ENCODE measurements around the gene ADORA1.

ADORA1 gene

DNA sequence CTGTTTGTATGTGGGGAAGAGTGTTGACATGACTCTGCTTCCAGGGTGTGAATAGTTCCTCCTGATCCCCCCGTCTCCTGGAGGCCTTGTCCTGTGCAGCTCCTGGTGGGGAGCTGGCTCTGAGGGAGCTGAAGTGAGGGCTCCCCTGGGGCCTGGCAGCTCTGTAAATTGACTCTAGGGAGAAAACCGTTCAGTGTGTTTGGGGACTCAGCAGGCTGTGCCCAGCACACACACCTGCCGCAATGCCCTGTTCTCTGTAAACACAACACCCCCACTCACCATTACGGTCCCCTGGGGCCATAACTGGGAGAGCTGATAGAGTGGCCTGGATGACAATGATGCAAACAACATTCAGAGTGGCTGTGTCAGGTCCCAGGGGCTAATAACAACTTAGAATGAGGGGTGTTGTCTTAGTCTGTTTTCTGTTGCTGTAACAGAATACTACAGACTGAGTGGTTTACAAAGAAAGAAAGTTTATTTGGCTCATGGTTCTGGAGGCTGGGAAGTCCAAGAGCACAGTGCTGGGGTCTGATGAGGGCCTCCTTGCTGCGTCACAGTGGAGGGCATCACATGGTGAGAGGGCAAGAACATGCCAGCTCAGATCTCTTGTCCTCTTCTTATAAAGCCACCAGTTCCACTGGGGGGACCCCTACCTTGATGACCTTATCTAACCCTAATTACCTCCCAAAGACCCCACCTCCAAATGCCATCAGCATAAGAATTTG lies 15.3 kb downstream of the ADORA1 start:
- no peak for DNase-seq (ENCODE audit: low read depth)

DNA sequence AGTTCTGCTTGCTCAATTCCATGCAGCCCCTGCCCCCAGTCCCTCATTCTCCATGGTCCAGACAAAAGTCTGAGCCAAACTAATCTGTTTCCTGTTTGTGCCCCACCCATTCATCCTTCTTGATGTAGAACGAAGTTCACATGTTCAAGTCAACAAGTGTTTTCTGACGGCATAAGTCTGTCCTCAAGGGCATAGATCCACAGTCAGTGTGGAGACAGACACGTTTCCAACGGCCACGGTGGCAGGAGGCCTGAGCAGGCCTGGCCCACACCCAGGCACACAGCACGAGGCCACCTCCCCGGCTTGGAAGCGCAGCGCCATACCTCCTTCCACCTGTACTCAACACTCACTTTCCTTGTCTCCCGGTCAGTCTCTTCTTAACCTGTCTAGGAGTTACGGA lies 16.1 kb downstream of the ADORA1 start:
- DNase-seq (ENCODE audit: low read depth), result no peak

DNA sequence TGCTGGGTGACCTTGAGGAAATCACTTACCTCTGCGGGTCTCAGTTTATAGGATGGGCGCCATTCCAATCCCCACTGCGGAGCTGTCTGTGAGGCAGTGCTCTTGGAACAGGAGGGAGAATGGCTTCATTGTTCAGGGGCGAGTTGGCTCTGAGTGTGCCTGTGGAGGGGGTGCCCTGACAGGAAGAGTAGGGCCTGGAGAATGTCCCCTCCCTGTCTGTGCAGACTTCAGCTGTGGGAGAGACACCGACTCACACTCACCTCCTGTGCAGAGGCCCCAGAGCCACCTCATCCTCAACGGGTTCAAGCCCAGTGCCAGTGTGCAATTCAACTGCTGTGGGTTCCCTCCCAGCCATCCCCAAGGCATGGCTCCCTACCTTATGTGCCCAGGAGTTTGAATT lies 17.1 kb downstream of the ADORA1 start:
- DNase-seq (ENCODE audit: low read depth), result no peak

DNA sequence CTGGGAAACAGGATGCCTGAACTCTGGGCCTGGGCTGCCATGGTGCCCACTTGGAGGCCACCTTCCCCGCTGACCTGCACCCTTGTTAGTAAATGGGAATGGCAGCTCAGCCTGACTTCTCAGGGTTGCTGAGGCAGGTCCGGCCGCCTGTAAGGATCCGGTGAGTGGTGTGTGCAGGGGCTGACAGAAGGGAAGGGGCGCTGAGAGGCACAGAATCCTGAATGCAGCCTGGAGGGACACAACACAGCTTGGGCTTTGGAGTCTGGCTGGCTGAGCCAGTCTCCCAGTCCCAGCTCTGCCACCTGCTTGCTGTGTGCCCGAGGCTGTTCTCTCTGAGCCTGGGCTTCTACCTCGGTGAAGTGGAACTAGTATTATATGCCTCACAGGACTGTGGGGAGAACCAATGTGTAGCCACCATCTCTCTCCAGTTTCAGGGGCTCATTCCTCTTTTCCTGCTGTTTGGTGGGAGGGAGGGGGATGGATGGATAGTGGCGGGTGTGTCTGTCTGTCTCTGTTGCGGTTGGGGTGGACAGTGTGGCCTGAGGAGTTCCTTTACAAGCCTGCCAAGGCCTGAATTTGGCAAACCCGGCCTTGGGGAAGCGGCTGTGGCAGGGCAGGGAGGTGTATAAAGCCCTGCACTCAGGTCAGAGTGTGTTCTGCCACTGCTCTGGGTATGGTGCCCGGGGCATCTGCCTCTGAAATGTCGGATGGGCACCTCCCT lies 18.0 kb downstream of the ADORA1 start:
- DNase-seq (ENCODE audit: low read depth), result no peak

- no peak for DNase-seq (ENCODE audit: low read depth)
Observed at GRCh38 chr1:203146042-203146369, 18.5 kb downstream of the ADORA1 start.

DNA sequence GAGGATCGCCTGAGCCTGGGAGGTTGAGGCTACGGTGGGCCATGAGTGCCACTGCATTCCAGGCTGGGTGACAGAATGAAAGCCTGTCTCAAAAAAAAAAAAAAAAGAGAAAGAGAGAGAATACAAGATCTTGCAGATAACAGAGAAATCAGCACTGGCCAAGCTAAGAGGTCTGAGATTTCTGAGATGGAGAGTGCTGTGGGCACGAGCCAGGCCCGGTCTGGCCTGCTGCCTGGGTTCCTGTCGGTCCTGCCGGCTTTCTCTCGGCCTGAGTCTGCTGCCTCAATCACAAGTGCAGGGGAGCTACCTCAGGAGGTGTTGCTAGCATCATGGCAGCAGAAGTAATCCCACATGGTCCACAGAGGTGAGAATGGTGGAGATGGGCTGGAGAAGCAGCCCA lies 19.0 kb downstream of the ADORA1 start:
- no peak for DNase-seq (ENCODE audit: low read depth)

DNA sequence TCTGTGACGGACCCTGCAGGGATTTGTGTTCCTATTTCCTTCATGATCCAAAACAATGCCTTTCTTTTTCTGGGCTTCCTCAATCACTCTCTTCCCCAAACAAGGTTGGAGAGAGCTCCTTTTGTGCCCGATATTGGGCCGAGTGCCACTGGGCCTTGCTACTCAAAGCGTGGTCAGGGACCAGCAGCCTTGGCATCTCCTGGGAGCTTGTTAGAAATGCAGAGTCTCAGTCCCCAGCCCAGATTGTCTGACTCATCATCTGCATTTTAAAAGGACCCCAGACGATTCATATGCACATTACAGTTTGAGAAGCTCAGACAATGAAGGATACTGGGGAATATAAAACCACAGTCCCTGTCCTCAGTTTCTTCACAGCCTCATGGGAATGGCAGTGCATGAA lies 19.9 kb downstream of the ADORA1 start:
- no peak for DNase-seq (ENCODE audit: low read depth)

GRCh38 chr1:203148127-203148526 lies 20.6 kb downstream of the ADORA1 start:
- no peak for DNase-seq (ENCODE audit: low read depth)

- no peak for DNase-seq (ENCODE audit: low read depth)
Observed at GRCh38 chr1:203148579-203148978, 21.1 kb downstream of the ADORA1 start.

DNA sequence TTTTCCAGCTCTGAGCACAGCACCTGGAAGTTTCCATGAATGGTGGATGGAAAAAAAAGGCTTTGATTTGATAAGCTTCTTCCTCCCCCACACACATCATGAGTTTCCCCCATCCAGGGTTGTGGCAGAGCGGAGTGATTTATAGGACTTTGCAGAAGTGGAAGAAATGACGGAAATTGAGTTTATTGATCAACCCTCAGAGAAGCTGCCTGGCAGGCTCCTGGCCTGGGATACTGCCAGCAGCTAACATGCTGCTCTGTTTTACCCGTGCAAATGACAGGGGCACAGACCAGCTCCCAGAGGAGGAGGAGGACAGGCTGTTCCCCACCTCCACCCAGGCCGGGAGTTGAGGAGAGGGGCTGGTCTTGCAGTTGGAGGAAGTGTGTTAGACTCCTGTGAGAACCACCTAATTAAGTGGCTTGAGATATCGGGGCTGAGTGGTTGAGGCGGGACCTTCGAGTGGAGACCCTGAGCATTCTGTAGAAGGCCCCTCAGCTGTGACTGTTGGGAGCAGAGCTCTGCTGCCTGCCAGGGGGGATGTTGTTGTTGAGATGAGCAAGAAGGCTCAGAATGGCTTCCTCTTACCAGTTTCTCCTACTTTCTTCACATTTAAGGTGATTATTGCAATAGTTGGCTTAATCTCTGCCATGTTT lies 21.8 kb downstream of the ADORA1 start:
- DNase-seq (ENCODE audit: low read depth), result no peak

DNA sequence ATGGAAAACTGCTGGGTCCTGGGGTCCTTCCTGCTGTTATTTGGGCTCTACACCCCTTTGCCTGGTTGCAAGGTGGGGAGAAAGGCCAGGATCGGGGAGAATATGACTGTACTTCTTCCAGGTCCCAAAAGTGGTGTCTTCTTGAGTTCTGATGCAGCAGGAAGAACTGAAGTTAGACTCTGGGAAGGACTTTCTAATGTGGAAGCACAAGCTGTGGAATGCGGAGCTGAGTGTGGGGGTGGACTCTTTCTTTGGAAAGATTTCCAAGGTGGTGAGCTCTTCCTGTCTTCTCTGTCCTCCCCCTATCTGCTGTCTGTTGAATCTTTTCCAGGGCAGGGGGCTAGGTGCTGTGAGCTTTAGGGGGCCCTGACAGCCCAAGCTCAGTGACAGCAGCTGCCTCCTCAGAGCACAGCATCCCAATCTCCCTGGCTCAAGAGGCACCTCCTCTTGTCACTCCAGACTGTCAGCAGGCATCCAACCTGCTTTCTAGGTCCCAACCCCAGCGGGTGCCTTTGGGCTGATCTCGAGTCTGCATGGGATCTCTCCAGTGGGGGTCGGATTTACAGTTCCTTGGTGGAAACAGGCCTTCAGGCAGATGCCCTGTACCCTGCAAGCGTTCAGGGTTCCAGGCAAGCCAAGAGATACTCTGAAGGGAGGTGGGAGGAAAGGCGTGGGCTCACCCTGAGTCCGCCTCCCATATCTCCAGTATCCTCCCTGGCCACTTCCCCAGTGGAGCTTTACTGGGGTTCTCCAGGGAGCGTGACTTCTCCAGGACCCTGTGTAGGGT lies 23.2 kb downstream of the ADORA1 start:
- DNase-seq (ENCODE audit: low read depth), result no peak

- no peak for DNase-seq (ENCODE audit: low read depth)
Observed at GRCh38 chr1:203151362-203152157, 24.0 kb downstream of the ADORA1 start.

DNA sequence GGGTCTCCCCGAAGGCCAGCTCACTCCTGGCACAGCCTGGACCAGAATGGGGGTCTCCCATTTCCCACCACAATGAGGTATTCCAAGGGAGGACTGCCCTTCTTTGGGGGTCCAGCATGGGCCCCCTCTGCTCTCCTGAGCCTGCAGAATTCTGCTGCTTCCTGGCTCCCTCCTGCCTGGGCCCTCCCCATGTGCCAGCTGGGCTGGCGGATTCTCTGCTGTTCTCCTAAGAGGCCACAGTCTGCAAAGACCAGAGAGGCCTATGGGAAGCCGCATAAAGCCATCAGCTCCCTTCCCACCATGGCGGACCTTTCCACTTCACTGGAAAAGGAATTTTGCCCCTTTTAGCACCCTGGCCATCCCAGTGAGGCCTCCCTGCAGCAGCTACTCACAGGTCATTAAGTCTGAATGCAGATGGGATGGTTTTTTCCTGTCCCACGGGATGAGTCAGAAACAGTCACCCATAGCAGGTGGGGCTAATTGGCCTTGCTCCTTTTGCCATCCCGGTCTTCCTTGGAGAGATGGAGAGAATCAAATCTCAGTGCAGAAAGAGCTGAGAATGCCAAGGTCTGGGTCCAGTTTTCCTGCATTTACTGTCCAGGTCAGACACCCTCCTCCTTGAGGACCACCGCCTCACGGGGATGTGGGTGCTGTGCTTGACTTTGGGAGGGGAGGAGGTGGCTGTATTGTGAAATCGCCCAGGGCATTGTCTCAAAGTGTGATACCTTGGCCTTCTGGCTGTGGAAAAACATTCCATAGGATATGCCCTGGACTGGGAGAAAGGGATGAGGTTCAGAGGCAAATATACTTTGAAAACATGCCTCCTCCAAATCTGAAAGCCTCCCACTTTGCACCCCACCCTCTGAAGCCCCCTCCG lies 24.9 kb downstream of the ADORA1 start:
- no peak for DNase-seq (ENCODE audit: low read depth)

- DNase-seq (ENCODE audit: low read depth), result no peak
Observed at GRCh38 chr1:203153051-203153988, 25.8 kb downstream of the ADORA1 start.

- DNase-seq (ENCODE audit: low read depth), result no peak
Observed at GRCh38 chr1:203153989-203154821, 26.7 kb downstream of the ADORA1 start.

DNA sequence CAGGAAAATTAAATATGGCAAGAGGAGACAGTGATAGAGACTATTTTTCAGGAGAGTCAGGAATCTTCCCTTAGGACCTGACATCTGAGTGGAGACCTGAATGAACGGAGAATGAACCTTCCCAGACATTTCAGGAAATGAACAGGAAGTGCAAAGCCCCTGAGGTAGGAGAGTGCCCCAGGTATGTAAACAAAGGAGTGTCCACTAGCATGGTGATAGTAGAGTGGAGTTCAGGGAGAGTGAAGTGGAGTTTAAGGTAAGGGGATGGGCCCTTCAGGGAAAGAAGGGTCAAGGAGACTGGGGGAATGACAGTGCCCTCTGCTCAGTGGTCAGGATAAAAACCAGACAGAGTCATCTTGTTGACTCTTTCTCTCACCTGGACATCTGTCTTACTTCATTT lies 28.8 kb downstream of the ADORA1 start:
- no peak for DNase-seq (ENCODE audit: low read depth)

DNA sequence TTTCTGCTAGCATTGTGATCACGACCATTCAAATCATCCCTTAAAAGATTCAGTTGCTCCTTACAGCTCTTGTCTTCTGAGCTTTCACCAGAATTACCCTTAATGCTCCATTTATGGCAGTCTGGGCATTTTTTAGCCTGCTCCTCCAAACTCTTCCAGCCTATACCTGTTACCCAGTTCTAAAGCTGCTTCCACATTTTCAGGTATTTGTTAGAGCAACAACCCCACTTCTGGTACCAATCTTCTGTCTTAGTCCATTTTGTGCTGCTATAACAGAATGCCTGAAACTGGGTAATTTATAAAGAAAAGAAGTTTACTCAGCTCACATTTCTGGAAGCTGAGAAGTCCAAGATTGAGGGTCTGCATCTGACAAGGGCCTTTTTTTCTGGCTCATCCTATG lies 30.9 kb downstream of the ADORA1 start:
- no peak for DNase-seq (ENCODE audit: low read depth)

GRCh38 chr1:203158960-203159665 lies 31.6 kb downstream of the ADORA1 start:
- no peak for DNase-seq (ENCODE audit: low read depth)
